Fibroblast of villous mesenchyme (primary cell): ENCODE results near the gene HIVEP3. TPM values are rescaled to one million over a fixed set of nuclear protein-coding genes. Genes with fewer than 3 reads are reported as not detected.

Experiments used
- DNase-seq: peaks from one replicate; pipeline ENCODE4 v3.0.0-alpha.2; 2010; ENCODE audit warnings: low read depth
- H3K4me3 ChIP-seq: 2 replicates; pipeline ENCODE4 v1.5.1; 2011; ENCODE audit warnings: low read depth, mild to moderate bottlenecking, low read length
- total RNA-seq: library from RNA; depleted of rRNA; stranded (reverse); fragments of >200 nt; gene quantifications from 2 replicates; pipeline ENCODE4 v1.2.3, GENCODE V29; 2012
- TF ChIP-seq, protein P1 (sequence below): IDR thresholded peaks from 2 replicates; pipeline ENCODE4 v1.5.1; 2012; ENCODE audit warnings: low read depth, mild to moderate bottlenecking, low read length; ENCODE audit not compliant: insufficient read depth

HIVEP3 gene
- total RNA-seq, 1 donor = 0.86 TPM

DNA sequence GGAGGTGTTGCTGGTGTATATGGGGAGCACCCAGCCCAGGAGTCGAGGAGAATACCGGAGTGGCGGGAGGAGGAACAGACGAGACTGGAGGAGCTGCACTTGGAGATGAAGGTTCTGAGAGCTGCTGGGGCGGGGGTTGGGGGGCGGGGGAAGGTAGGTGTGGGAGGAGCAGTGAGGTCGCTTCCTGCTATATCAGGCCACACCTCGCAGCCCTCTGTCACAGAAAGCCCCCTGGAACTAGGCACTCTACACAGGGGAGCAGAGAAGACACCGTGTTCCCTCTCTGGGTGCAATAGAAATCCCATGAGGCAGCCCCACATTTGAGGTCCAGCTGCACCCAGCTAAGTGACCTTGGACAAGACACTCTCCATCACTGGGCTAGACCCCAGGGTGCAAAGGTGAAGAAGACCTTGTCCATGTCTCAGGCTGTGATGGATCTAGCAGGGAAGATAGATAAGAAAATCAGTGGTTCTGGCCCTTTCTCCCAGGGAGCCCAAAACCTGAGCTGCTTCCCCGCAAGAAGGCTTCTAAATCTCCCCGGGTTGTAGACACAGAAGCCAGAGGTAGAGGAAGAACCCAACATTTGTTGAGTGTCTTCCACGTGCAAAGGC is 278.5 kb downstream of the HIVEP3 start:
- TF ChIP-seq, protein P1, sequence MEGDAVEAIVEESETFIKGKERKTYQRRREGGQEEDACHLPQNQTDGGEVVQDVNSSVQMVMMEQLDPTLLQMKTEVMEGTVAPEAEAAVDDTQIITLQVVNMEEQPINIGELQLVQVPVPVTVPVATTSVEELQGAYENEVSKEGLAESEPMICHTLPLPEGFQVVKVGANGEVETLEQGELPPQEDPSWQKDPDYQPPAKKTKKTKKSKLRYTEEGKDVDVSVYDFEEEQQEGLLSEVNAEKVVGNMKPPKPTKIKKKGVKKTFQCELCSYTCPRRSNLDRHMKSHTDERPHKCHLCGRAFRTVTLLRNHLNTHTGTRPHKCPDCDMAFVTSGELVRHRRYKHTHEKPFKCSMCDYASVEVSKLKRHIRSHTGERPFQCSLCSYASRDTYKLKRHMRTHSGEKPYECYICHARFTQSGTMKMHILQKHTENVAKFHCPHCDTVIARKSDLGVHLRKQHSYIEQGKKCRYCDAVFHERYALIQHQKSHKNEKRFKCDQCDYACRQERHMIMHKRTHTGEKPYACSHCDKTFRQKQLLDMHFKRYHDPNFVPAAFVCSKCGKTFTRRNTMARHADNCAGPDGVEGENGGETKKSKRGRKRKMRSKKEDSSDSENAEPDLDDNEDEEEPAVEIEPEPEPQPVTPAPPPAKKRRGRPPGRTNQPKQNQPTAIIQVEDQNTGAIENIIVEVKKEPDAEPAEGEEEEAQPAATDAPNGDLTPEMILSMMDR = no peak
- H3K4me3 ChIP-seq = no peak overlapping the region
- no peak for DNase-seq

DNA sequence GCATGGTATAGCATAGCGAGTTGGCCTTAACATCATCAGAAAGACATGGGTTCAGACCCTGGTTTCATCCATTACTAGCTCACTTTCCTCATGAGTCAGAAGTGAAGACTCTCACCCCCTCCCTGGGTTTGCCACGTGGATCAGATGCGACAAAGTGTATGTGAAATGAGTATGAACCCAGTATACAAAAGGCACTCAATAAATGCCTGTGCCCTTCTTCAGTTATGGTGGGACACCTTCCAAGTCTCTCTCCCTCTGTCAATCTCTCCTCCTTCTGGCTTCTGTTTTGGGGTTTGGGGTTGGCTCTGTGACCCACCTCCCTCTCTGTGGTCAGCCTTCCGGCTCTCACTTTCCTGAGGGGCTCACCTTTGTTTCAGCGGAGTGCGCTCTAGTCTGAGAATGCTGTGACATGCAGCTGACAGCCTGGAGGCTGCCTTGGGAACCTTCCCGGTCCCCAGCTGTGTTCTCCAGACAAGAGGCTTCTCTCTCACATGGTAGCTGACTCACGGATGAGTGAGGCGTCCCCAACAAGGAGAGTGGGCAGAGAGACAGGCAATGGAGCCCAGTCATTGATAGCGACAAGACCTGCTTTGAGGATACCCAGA is 279.3 kb downstream of the HIVEP3 start:
- no peak overlapping the region for H3K4me3 ChIP-seq
- peak; percentile 61 for DNase-seq
- TF ChIP-seq, protein P1 = no peak

DNA sequence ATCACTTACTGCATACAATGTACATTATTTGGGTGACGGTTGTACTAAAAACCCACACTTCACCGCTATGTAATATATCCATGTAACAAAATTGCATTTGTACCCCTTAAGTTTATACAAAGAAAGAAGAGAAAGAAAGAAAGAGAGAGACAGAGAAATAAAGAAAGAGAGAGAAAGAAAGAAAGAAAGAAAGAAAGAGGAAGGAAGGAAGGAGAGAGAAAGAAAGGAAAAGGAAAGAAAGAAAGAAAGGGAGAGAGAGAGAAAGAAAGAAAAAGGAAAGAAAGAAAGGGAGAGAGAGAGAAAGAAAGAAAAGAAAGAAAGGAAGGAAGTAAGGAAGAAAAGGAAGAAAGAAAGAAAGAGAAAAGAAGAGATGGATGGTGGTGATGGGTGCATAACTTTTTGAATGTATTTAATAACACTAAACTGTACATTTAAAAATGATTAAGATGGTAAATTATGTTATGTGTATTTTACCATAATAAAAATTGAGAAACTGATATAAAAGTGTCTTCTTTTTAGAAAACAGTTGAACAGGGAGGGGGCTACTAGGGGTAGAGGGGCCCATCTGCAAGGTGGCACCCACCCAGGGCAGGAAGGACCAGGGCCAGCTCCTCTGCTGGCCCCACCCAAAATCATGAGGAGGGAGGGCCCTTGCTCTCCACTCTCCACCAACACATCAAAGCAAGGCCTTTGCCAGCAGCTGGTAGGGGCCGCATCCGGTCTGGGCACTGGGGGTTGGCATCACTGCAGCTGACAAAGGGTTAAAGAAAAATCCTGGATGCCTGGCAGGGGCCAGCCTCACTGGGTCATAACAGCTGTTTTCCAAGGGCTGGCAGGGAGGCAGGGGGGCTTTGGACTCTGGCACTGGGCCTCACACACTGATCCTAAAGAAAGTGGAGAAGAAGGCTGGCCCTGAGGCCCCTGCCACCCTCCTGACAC is 280.4 kb downstream of the HIVEP3 start:
- no peak for DNase-seq
- TF ChIP-seq, protein P1 = no peak
- no peak overlapping the region for H3K4me3 ChIP-seq

DNA sequence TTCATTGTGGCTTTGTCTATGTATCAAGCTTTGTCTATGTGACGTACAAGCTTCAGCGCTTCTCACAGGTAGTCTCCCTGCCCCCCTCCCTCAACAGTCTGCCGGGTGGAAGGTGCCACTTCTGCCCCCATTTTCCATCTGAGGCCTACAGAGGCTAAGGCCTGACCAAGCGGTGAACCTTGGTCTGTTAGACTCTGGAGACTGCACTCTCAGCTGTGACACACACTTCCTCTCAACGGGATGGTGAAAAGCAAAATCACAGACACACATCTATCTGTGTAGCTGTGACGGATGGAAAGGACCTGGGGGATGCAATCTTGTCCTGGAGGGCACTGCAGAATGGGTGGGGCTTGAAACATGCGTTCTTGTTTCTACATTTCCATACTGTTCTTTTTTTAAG is 281.4 kb downstream of the HIVEP3 start:
- TF ChIP-seq, protein P1 = no peak
- no peak for DNase-seq
- no peak overlapping the region for H3K4me3 ChIP-seq

DNA sequence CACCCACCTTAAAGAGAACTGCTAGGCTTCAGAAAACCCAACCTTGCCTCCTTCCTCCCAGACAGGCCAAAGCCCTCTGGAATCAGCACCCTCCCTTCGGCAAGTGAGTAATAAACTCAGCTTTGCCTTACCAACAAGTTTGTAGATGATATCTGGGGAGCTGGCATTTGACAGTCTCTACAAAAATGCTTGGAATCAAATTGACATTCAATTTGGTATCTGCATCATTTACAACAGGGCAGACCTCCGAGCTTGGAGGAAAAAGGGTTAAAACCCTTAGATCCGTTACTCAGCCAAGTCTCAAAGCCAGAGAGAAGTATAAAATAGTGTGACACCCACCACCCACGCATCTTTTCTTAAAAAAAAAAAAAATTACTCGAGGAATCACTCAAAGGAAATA is 285.0 kb downstream of the HIVEP3 start:
- no peak for DNase-seq
- TF ChIP-seq, protein P1 = no peak
- no peak overlapping the region for H3K4me3 ChIP-seq

DNA sequence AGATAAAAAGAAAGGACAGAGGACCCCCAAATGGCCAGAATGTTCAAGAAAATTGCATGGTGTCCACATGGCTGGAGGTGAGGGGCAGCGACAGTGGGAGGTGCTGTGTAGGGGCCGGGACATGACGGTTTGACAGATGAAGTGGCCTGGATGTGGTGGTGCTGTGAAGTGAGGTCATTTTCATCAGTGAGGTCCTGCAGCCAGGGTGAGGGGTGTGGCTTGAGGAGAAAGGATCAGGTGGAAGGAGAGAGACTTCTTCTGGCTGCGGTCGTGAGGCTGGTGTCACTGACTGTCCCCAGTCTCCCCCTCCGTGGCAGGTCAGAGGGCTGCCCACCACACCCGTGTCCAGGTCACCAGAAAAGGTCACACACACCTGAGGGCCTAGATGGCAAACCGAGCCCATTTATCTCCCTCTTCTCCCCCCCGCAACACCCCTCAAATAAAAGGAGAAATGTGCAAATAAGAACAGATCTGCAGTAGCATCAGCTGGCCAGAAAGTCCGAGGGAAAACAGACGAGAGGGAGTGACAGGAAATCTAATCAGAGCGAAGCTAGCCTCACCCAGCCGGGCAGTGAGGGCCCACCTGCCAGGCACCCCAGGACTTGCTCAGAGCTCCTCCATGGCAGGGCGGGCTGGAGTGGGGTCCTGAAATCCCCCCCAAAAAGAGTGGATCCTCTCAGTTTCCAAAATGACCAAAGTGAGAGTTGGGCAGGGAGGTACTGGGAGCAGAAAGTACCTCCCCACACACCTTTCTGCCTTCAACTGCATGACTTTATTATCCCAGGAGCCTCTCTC is 285.7 kb downstream of the HIVEP3 start:
- no peak for DNase-seq
- no peak overlapping the region for H3K4me3 ChIP-seq
- TF ChIP-seq, protein P1 = no peak
